ENCODE measurements around the gene CCL1. TPM values are rescaled to one million over a fixed set of nuclear protein-coding genes. Genes with fewer than 3 reads are reported as not detected.

CCL1 gene, protein sequence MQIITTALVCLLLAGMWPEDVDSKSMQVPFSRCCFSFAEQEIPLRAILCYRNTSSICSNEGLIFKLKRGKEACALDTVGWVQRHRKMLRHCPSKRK
- not detected for total RNA-seq

- no peaks in the 10 kb centered on the region for H3K27me3 ChIP-seq
- H3K36me3 ChIP-seq = no peaks in the 10 kb centered on the region
- no peaks in the 10 kb centered on the region for H3K9me3 ChIP-seq
- no peak for DNase-seq (ENCODE audit: low spot score)
- no peak within 1 kb of the TSS for H3K4me3 ChIP-seq
- no peak within 1 kb of the TSS for H3K27ac ChIP-seq
- H3K4me1 ChIP-seq = peaks cover 0 to 9% of the 10 kb centered on the region in 2 donors
- no peak for TF ChIP-seq CTCF (IDR thresholded peaks at IDR 0.05)
Measured at GRCh38 chr17:34363183-34363661, at the start of gene CCL1. TSS of gene CCL1 (minus strand) at chr17:34363233. CDS start at chr17:34363161, 72 bp downstream.

GRCh38 chr17:34412534-34412933, 49.5 kb upstream of the CCL1 start:
- Histone ChIP-seq H3K27me3 (no peaks in the 10 kb centered on the region), H3K9me3 (no peaks in the 10 kb centered on the region), H3K36me3 (no peaks in the 10 kb centered on the region), H3K4me1 (no peaks in the 10 kb centered on the region), H3K4me3 (no peak overlapping the region), H3K27ac (no peak overlapping the region)
- no peak for DNase-seq (ENCODE audit: low spot score)
- no peak for TF ChIP-seq CTCF (IDR thresholded peaks at IDR 0.05)

- no peak overlapping the region for H3K4me3 ChIP-seq
- H3K9me3 ChIP-seq = no peaks in the 10 kb centered on the region
- no peak overlapping the region for H3K27ac ChIP-seq
- no peak for DNase-seq (ENCODE audit: low spot score)
- no peaks in the 10 kb centered on the region for H3K36me3 ChIP-seq
- no peak for TF ChIP-seq CTCF (IDR thresholded peaks at IDR 0.05)
- H3K4me1 ChIP-seq = no peaks in the 10 kb centered on the region
- no peaks in the 10 kb centered on the region for H3K27me3 ChIP-seq
Measured at GRCh38 chr17:34411646-34412421, 48.8 kb upstream of the CCL1 start.

GRCh38 chr17:34409352-34409751, 46.3 kb upstream of the CCL1 start:
- Histone ChIP-seq H3K27ac (no peak overlapping the region), H3K4me1 (no peaks in the 10 kb centered on the region), H3K36me3 (no peaks in the 10 kb centered on the region), H3K27me3 (no peaks in the 10 kb centered on the region), H3K4me3 (no peak overlapping the region), H3K9me3 (no peaks in the 10 kb centered on the region)
- no peak for DNase-seq (ENCODE audit: low spot score)
- TF ChIP-seq CTCF (IDR thresholded peaks at IDR 0.05) = no peak

DNA sequence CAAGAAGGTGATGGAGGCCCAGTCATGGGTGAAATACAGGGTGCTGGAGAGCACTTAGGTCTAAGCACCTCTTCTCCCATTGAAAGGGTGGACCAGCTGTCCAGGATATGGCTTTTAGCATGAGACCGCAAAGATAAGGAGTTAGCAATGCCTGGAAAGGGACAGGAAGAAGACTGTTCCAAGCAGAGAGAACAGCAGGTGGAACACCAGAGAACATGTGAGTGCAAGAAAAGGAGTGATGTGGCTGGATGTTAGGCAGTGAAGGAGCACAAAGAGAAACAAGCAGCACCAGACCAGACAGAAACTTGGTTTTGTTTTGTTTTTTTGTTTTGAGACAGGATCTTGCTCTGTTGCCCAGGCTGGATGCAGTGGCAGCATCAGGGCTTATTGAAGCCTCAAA, 45.4 kb upstream of the CCL1 start:
- H3K9me3 ChIP-seq = no peaks in the 10 kb centered on the region
- H3K4me1 ChIP-seq = no peaks in the 10 kb centered on the region
- H3K36me3 ChIP-seq = no peaks in the 10 kb centered on the region
- no peak for DNase-seq (ENCODE audit: low spot score)
- no peak for TF ChIP-seq CTCF (IDR thresholded peaks at IDR 0.05)
- H3K4me3 ChIP-seq = no peak overlapping the region
- H3K27ac ChIP-seq = no peak overlapping the region
- no peaks in the 10 kb centered on the region for H3K27me3 ChIP-seq
